Activated CD8-positive, alpha-beta memory T cell treated with anti-CD3 and anti-CD28 coated beads, Interleukin-2, amount 50 U/mL, for 24 hours (primary cell): ENCODE measurements around the gene TRABD2B.

Source experiments
- DNase-seq: peaks from one replicate; pipeline ENCODE4 v3.0.0-alpha.2; 2020; ENCODE audit errors: extremely low read depth

TRABD2B gene

DNA sequence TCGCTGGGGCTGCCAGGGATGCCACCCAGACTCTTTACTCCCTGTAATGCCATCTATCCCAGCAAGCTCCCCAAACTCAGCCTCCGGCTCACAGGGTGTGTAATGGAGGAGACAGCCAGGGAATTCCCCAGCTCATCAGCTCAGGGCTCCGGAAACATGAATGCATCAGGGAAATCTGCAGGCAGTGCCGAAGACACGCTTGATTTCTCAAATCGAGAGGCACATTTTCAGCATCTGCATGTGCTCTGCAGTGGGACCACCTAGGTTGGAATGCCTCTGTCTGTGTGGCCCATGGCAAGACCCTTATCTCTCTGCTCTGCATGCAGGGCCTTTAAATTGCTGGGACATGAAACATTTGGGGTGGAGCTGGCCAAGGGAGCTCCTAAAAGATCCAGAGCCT lies 170.1 kb downstream of the TRABD2B start:
- DNase-seq = no peak

DNA sequence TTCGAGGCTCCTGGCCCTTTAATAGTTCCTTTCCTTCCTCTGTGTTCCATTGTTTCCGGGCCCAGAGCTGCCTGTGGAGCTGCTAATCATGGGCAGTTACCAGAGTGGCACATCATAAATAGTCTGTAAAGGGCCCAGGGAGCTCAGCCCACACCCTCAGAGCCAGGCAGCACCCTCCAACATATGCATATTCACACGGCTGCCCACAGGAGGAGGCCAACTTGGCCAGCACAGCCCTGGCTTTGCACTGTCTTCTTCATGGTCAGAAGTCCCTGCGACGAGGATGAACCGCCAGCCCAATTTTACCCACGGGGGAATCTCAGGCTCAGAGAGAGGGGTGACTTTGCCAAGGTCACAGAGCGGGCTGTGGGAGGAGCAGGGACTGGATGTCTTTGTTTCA lies 172.5 kb downstream of the TRABD2B start:
- no peak for DNase-seq

- no peak for DNase-seq
These were observed 172.9 kb downstream of the TRABD2B start for GRCh38 chr1:47824297-47824696.

- no peak for DNase-seq
These were observed 174.0 kb downstream of the TRABD2B start for GRCh38 chr1:47823040-47823808.

DNA sequence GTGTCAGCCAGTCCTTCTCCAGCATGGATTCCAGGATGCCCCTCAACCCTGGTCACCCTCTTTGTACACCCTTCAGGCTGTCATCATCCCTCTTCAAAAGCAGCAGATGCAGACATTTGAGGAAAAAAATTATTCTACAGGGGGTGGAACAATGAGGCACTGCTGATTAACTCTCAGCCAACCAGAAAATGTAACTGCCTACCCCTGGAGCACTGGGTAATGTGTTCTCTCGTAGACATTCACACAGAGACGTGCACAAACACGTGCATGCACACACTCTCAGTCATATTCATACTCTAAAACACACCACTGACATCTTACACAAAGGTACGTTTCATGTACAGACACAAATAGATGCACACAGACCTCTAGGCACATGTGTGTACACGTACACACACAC lies 175.4 kb downstream of the TRABD2B start:
- no peak for DNase-seq

DNA sequence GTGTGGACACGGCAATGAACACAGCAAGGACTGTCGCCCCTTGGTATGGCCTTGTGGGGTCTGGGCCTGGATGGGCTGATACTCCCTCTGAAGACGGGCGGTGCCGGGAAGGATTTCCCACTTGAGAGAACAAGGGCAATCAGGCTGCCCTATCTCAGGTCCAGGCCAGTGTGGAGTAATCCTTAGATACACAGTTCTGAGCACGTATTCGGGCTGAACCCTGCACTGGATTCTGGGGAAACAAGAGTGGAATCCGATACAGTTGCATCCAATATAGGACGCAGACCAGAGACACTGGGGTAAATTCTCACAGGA lies 177.7 kb downstream of the TRABD2B start:
- DNase-seq = no peak

- DNase-seq = no peak
These were observed 178.3 kb downstream of the TRABD2B start for GRCh38 chr1:47818682-47819573.

DNA sequence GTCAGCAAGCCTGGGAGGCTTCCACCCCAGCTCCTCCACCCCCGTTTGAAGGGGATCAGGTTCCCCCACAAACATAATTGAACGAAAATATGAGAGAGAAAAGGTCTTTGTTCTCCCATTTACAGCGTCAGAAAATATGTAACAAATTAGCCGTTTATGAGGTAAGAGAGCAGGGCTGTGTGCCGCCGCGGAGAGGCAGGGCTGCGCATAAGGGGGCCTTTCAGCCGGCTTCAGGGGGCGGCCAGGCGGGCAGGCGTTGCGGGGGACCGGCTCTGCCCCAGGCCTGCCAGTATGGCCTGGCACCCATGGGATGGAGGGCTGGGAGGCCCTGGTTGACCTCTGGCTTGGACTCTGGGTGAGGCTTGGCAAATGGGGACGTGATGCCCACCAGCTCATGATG lies 179.3 kb downstream of the TRABD2B start:
- DNase-seq = no peak

DNA sequence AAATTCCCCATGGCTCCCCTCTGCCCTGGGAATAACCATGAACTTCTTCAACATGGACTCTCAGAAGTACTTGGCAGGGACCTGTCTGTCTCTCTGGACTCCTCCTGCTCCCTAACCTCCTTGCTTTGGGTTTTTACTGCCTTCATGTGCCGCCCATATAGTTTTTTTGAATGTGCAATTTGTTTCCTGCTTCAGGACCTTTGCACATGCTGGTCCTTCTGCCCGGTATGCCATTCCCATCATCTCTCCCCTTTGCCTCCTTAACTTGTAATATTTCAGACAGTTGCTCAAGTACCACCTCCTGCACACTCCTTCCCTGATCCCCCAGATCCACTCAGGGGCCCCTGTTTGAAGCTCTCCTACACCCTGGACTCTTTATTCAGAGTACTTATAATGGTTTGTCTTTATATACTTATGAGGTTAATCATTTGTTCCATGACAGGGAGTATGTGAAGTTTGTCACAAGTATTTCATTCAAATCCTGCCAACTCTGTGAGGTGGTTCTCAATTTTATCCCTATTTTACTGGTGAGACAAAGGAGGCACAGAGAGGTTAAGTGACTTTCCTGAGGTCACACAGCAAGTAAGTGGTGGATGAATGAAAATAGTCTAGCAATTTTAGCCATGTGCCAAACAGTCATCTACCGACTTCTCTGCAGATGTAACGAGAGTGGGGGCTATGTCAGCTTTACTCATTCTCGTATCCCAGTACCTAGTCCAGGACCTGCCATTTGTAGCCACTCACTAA lies 180.7 kb downstream of the TRABD2B start:
- no peak for DNase-seq

GRCh38 chr1:47814612-47815395 lies 182.4 kb downstream of the TRABD2B start:
- DNase-seq = no peak

- DNase-seq = no peak
These were observed 183.2 kb downstream of the TRABD2B start for GRCh38 chr1:47813970-47814369.

- DNase-seq = no peak
These were observed 184.2 kb downstream of the TRABD2B start for GRCh38 chr1:47812904-47813514.

GRCh38 chr1:47810964-47811682 lies 186.1 kb downstream of the TRABD2B start:
- no peak for DNase-seq

- no peak for DNase-seq
These were observed 187.7 kb downstream of the TRABD2B start for GRCh38 chr1:47809301-47810084.

- no peak for DNase-seq
These were observed 188.6 kb downstream of the TRABD2B start for GRCh38 chr1:47808612-47809011.

GRCh38 chr1:47805921-47806361 lies 191.2 kb downstream of the TRABD2B start:
- DNase-seq = no peak

GRCh38 chr1:47805018-47805417 lies 192.2 kb downstream of the TRABD2B start:
- no peak for DNase-seq

DNA sequence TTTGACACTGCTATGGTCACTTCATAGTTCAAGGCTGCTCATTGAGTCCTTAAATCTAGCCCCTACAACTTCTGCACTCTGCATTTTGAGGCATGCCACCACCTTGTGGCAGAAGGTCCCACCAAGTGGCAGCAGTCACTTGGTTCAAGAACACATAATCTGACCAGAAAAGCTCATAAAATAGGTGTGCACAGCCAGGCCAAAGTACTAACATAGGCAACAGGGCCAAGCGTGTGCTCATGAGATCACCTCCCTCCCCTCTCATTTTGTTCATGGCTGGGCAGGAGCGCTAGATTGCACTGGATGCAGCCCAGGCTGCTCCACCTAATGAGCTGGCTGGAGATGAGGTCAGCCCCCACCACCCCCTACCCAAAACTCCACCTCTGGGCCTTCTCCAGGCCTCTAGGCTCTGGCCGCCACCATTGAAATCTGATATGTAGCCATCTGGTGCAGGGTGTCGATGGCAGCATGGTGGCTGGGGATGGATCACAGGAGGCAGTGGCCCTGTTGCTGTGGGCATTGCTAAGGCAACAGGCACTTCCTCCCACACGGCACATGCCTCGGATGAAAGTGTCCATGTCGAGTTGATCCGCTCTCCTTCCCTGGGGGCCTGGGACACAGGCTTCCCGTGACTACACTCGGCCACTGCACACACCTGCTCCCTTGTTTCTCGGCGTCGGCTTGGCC lies 193.2 kb downstream of the TRABD2B start:
- no peak for DNase-seq

DNA sequence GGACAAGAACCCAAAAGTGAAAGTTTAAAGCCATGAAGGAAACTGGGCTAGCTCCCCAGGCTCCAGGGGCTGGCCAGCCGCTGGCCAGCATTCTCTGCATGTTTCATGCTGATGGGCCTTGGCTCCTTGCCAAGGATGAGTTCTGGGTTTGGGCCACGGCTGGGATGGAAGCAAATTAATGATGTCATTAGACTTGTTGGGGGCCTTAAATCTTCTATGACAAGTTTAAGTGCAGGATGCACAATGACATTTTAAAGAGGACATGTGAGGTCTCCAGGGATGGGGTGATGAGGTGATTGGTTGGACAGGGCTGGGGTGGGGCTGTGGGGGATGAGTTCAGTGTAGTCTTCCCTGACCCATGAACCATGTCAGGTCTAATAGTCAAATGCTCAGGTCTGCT lies 199.6 kb downstream of the TRABD2B start:
- DNase-seq = no peak
